SK-N-SH (cell line): ENCODE measurements around the gene HBQ1. TPM values are rescaled to one million over a fixed set of nuclear protein-coding genes. Genes with fewer than 3 reads are reported as not detected.

Experiments used
- CTCF ChIA-PET: fragments of 300-600, 350-600 bp; formaldehyde crosslinking; extraction: SDS; loops from one replicate; lab custom pipeline; 2021; lab: Yijun Ruan, JAX
- POLR2A ChIA-PET: fragments of 350-600 bp; sonication (Branson Sonifier 250); formaldehyde crosslinking; extraction: SDS; loops from one replicate; lab custom pipeline; 2020; ENCODE audit warnings: antibody characterized with exemption, inconsistent platforms; lab: Yijun Ruan, JAX
- DNase-seq: peaks from one replicate; pipeline ENCODE4 v3.0.0; 2012
- H2AFZ ChIP-seq: fragments of 200-600 bp; sonication (generic); 2 replicates; pipeline ENCODE4 v1.8.1; 2016; ENCODE audit warnings: antibody characterized with exemption, mild to moderate bottlenecking, low read depth
- H3F3A ChIP-seq: fragments of 200-600 bp; sonication (generic); replicated peaks from 2 replicates; pipeline ENCODE3; 2016; ENCODE audit warnings: antibody characterized with exemption, mild to moderate bottlenecking; ENCODE audit not compliant: insufficient read depth
- H3K27ac ChIP-seq, 2 experiments: fragments of 200-500 bp in 1 of 2; fragments of 200-600 bp in 1 of 2; sonication (Bioruptor generic) in 1 of 2; sonication (generic), shearing (Covaris generic) in 1 of 2; 2 replicates each; pipeline versions ENCODE4 v1.5.1 to v1.6.1; 2014 to 2016; ENCODE audit warnings: low read depth in 2 of 2, inconsistent platforms in 1 of 2, low read length in 1 of 2, mild to moderate bottlenecking in 1 of 2, mixed read lengths in 1 of 2
- H3K27me3 ChIP-seq: fragments of 200-600 bp; sonication (generic), shearing (Covaris generic); 2 replicates; pipeline ENCODE4 v1.6.1; 2016; ENCODE audit warnings: mixed run types; ENCODE audit not compliant: insufficient read depth
- H3K36me3 ChIP-seq, 2 experiments: fragments of 200-500 bp in 1 of 2; fragments of 200-600 bp in 1 of 2; sonication (Bioruptor generic) in 1 of 2; sonication (generic) in 1 of 2; replicated peaks in 1 of 2; 2 replicates each; pipeline versions ENCODE3 to v1.5.1; 2014 to 2016; ENCODE audit warnings: low read length in 1 of 2, mild to moderate bottlenecking in 1 of 2; ENCODE audit not compliant: insufficient read depth in 2 of 2, control insufficient read depth in 1 of 2
- H3K4me1 ChIP-seq, 2 experiments: fragments of 200-500 bp in 1 of 2; fragments of 200-600 bp in 1 of 2; sonication (Bioruptor generic) in 1 of 2; sonication (generic), shearing (Covaris generic) in 1 of 2; 2 replicates each; pipeline versions ENCODE4 v1.5.1 to v1.6.1; 2014 to 2016; ENCODE audit warnings: low read depth in 1 of 2, low read length in 1 of 2, mixed run types in 1 of 2; ENCODE audit not compliant: insufficient read depth in 2 of 2, control insufficient read depth in 1 of 2
- H3K4me2 ChIP-seq: fragments of 200-600 bp; sonication (generic), shearing (Covaris generic); 2 replicates; pipeline ENCODE4 v1.6.1; 2017; ENCODE audit warnings: mixed run types
- H3K4me3 ChIP-seq, 2 experiments: fragments of 200-500 bp in 1 of 2; fragments of 200-600 bp in 1 of 2; sonication (Bioruptor generic) in 1 of 2; sonication (generic), shearing (Covaris generic) in 1 of 2; 2 replicates each; pipeline versions ENCODE4 v1.5.1 to v1.8.1; 2014 to 2016; ENCODE audit warnings: low read depth in 2 of 2, inconsistent platforms in 1 of 2, low read length in 1 of 2, mild to moderate bottlenecking in 1 of 2, mixed read lengths in 1 of 2, moderate library complexity in 1 of 2
- H3K79me2 ChIP-seq: fragments of 200-600 bp; sonication (generic); 2 replicates; pipeline ENCODE4 v1.8.1; 2017; ENCODE audit warnings: mild to moderate bottlenecking; ENCODE audit not compliant: insufficient read depth
- H3K9ac ChIP-seq: fragments of 200-600 bp; sonication (generic); 2 replicates; pipeline ENCODE4 v1.6.1; 2017; ENCODE audit warnings: mixed run types
- H3K9me2 ChIP-seq: fragments of 200-600 bp; sonication (generic); 2 replicates; pipeline ENCODE4 v1.6.1; 2017; ENCODE audit warnings: mixed run types
- H3K9me3 ChIP-seq: fragments of 200-600 bp; sonication (generic); 2 replicates; pipeline ENCODE4 v1.6.1; 2017; ENCODE audit warnings: mixed run types, mild to moderate bottlenecking, moderate library complexity
- H4K20me1 ChIP-seq: fragments of 200-600 bp; sonication (generic); 2 replicates; pipeline ENCODE4 v1.6.1; 2017; ENCODE audit warnings: mild to moderate bottlenecking, mixed run types; ENCODE audit not compliant: insufficient read depth
- CTCF ChIP-seq: fragments of 200-600 bp; sonication (generic); IDR thresholded peaks from 2 replicates; pipeline ENCODE4 v1.6.1; 2017; ENCODE audit warnings: antibody characterized with exemption, mild to moderate bottlenecking, moderate library complexity
- EZH2phosphoT487 ChIP-seq: fragments of 200-600 bp; sonication (generic); IDR thresholded peaks from 2 replicates; pipeline ENCODE4 v1.6.1; 2017; ENCODE audit warnings: low read depth, mixed run types, mild to moderate bottlenecking, antibody characterized with exemption, moderate library complexity, borderline replicate concordance
- GABPA ChIP-seq: IDR thresholded peaks from 2 replicates; pipeline ENCODE4 v1.4.0; 2012; ENCODE audit warnings: low read depth, mild to moderate bottlenecking
- GATA2 ChIP-seq: sonication (generic); formaldehyde crosslinking; IDR thresholded peaks from 2 replicates; pipeline ENCODE4 v1.5.0; 2020; ENCODE audit warnings: mild to moderate bottlenecking, missing genetic modification reagents
- IRF3 ChIP-seq: fragments of 150-350 bp; IDR thresholded peaks from 2 replicates; pipeline ENCODE4 v1.6.1; 2016; ENCODE audit warnings: mild to moderate bottlenecking, low read depth, low read length
- JUND ChIP-seq: IDR thresholded peaks from 2 replicates; pipeline ENCODE4 v1.4.0; 2012
- MEF2A ChIP-seq: IDR thresholded peaks from 2 replicates; pipeline ENCODE4 v1.4.0; 2012; ENCODE audit warnings: low read depth, borderline replicate concordance
- MXI1 ChIP-seq: IDR thresholded peaks from 2 replicates; pipeline ENCODE4 v1.6.1; 2012; ENCODE audit warnings: mild to moderate bottlenecking, low read depth, low read length, improper control_type of control experiment
- NFIC ChIP-seq: IDR thresholded peaks from 2 replicates; pipeline ENCODE4 v1.4.0; 2012; ENCODE audit warnings: borderline replicate concordance
- NRF1 ChIP-seq: IDR thresholded peaks from 2 replicates; pipeline ENCODE4 v1.6.1; 2012; ENCODE audit warnings: low read depth, mild to moderate bottlenecking, low read length
- POLR2AphosphoS5 ChIP-seq: IDR thresholded peaks from 2 replicates; pipeline ENCODE4 v1.6.1; 2012; ENCODE audit warnings: low read depth, low read length
- RAD21 ChIP-seq: IDR thresholded peaks from 2 replicates; pipeline ENCODE4 v1.6.1; 2012; ENCODE audit warnings: mild to moderate bottlenecking, low read length
- RCOR1 ChIP-seq: fragments of 150-350 bp; IDR thresholded peaks from 2 replicates; pipeline ENCODE4 v1.6.1; 2017; ENCODE audit warnings: antibody characterized with exemption, low read length
- RFX5 ChIP-seq: IDR thresholded peaks from 2 replicates; pipeline ENCODE4 v1.6.1; 2012; ENCODE audit warnings: mild to moderate bottlenecking, improper control_type of control experiment, low read length
- RXRA ChIP-seq: IDR thresholded peaks from 2 replicates; pipeline ENCODE4 v1.4.0; 2012; ENCODE audit warnings: low read depth, mild to moderate bottlenecking, borderline replicate concordance
- TAF1 ChIP-seq: IDR thresholded peaks from 2 replicates; pipeline ENCODE4 v1.6.1; 2012; ENCODE audit warnings: low read depth, mild to moderate bottlenecking, low read length, moderate library complexity, borderline replicate concordance
- TCF12 ChIP-seq: IDR thresholded peaks from 2 replicates; pipeline ENCODE4 v1.4.0; 2012
- TEAD4 ChIP-seq: IDR thresholded peaks from 2 replicates; pipeline ENCODE4 v1.4.0; 2012; ENCODE audit warnings: mild to moderate bottlenecking, borderline replicate concordance; ENCODE audit not compliant: insufficient read depth
- USF2 ChIP-seq: fragments of 150-350 bp; IDR thresholded peaks from 2 replicates; pipeline ENCODE4 v1.6.1; 2017; ENCODE audit warnings: antibody characterized with exemption, low read length, low read depth, borderline replicate concordance
- ZBTB33 ChIP-seq: IDR thresholded peaks from 2 replicates; pipeline ENCODE4 v1.4.0; 2012; ENCODE audit warnings: low read depth, borderline replicate concordance
- WGBS: methylation state at CpG from one replicate; pipeline ENCODE4 v1.1.6; 2017; ENCODE audit warnings: low lambda C conversion rate; 5-methylcytosine and 5-hydroxymethylcytosine counted together
- polyA plus RNA-seq, 3 experiments: library from polyadenylated mRNA; depleted of rRNA; stranded (reverse); fragments of >200 nt; gene quantifications; 2 replicates each; pipeline ENCODE4 v1.2.3, GENCODE V29; 2012

HBQ1 gene
- polyA plus RNA-seq, 1 of the 3 experiments (the other 2 are of a cell fraction) = 5.2 TPM

GRCh38 chr16:193441-193840 is 13.2 kb downstream of the HBQ1 start:
- POLR2A ChIA-PET = no interaction called here
- Histone ChIP-seq H3K4me2 (no peak overlapping the region), H3K27ac (no peak overlapping the region), H3K27me3 (no peaks in the 10 kb centered on the region), H3K36me3 (peaks cover 51 to 61% of the 10 kb centered on the region in 2 experiments), H3K9me2 (no peaks in the 10 kb centered on the region), H3K79me2 (peaks cover 8% of the 10 kb centered on the region; the same call in 1 of the 2 replicates), H4K20me1 (peaks cover 9% of the 10 kb centered on the region; the same call in 1 of the 2 replicates), H2AFZ (no peak overlapping the region), H3F3A (peaks cover 13% of the 10 kb centered on the region), H3K9me3 (no peaks in the 10 kb centered on the region), H3K9ac (no peak overlapping the region), H3K4me3 (no peak overlapping the region), H3K4me1 (no peaks in the 10 kb centered on the region)
- WGBS = 96% methylated on average over 15 of the region's 15 CpGs
- CTCF ChIA-PET = interaction anchor here (1.2 to 4.9 kb wide), 2 partner anchors 12 to 128 kb away, joined by 5 to 44 read pairs; partner anchors contain the start of gene HBQ1
- TF ChIP-seq NRF1 (no peak), GABPA (no peak), GATA2 (CRISPR knock-in tag) (no peak)
- DNase-seq = no peak

- Histone ChIP-seq H3F3A (peaks cover 16% of the 10 kb centered on the region), H3K79me2 (peaks cover 14% of the 10 kb centered on the region; the same call in 1 of the 2 replicates), H3K36me3 (peaks cover 54 to 58% of the 10 kb centered on the region in 2 experiments), H3K4me2 (no peak overlapping the region), H3K9me3 (no peaks in the 10 kb centered on the region), H3K27ac (no peak overlapping the region), H2AFZ (no peak overlapping the region), H3K4me3 (no peak overlapping the region), H3K27me3 (no peaks in the 10 kb centered on the region), H3K9me2 (no peaks in the 10 kb centered on the region), H3K9ac (no peak overlapping the region), H3K4me1 (no peaks in the 10 kb centered on the region), H4K20me1 (peaks cover 9% of the 10 kb centered on the region; the same call in 1 of the 2 replicates)
- TF ChIP-seq TCF12 (no peak), NFIC (no peak), RCOR1 (no peak), EZH2phosphoT487 (no peak), CTCF (no peak), RFX5 (no peak), IRF3 (no peak), GATA2 (CRISPR knock-in tag) (no peak), ZBTB33 (no peak), TEAD4 (no peak), RXRA (no peak), POLR2AphosphoS5 (no peak), RAD21 (no peak), MEF2A (no peak), MXI1 (no peak), TAF1 (no peak), JUND (no peak), USF2 (no peak)
- DNase-seq = no peak
- CTCF ChIA-PET = interaction anchor here (1.7 to 4.9 kb wide), 2 partner anchors 13 to 88 kb away, joined by 4 to 44 read pairs; partner anchors contain the start of gene HBQ1
- 95% methylated on average over 6 of the region's 6 CpGs for WGBS
- POLR2A ChIA-PET = no interaction called here
Observed at GRCh38 chr16:194516-194915, 14.3 kb downstream of the HBQ1 start.
